ENCODE data around the gene NFIA. TPM values are rescaled to one million over a fixed set of nuclear protein-coding genes. Genes with fewer than 3 reads are reported as not detected.

NFIA gene
- total RNA-seq, 1 experiment from 2014 or later: 65.4 TPM

DNA sequence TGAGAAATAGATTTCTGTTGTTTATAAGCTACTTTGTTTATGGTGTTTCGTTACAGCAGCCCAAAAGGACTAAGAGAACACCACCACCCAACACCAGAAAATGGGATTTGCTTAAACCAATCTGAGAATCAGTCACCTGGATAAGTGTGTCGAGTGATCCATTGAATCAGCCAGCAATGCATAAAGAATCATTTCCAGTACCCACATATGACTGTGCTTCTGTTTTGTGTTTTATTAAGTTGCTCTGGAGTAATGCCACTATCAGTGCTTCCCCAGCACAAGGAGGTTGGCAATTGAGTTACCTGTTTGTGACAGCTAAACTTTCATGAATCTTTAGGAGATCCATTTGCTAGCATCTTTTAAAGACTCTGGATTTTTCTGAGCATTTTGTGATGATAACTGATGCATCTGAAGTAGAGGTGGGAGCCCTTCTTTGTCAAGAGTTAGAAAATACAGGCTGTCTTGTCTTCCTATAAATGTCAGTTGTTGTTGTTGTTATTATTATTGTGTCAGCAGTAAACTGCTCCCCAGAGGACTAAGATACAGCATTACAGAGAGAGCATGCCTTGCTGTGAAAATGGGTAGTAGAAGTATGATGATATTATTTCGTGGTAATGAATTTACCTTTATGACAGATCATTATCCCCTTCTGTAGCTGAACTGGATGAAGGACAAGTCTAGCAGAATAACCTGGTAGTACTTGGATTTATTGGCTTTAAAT, 225.2 kb downstream of the NFIA start:
- H3K4me3 ChIP-seq (ENCODE audit: low read depth, low read length, poor library complexity, severe bottlenecking): no peak overlapping the region
- TF ChIP-seq EZH2 (IDR thresholded peaks at IDR 0.05; ENCODE audit: borderline replicate concordance, low read depth, low read length, poor library complexity, severe bottlenecking): no peak
- TF ChIP-seq, protein P1, sequence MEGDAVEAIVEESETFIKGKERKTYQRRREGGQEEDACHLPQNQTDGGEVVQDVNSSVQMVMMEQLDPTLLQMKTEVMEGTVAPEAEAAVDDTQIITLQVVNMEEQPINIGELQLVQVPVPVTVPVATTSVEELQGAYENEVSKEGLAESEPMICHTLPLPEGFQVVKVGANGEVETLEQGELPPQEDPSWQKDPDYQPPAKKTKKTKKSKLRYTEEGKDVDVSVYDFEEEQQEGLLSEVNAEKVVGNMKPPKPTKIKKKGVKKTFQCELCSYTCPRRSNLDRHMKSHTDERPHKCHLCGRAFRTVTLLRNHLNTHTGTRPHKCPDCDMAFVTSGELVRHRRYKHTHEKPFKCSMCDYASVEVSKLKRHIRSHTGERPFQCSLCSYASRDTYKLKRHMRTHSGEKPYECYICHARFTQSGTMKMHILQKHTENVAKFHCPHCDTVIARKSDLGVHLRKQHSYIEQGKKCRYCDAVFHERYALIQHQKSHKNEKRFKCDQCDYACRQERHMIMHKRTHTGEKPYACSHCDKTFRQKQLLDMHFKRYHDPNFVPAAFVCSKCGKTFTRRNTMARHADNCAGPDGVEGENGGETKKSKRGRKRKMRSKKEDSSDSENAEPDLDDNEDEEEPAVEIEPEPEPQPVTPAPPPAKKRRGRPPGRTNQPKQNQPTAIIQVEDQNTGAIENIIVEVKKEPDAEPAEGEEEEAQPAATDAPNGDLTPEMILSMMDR (conservative IDR thresholded peaks at IDR 0.05; ENCODE audit: low read depth, low read length): no peak
- H3K36me3 ChIP-seq (ENCODE audit: insufficient read depth, low read length, poor library complexity, severe bottlenecking): no peaks in the 10 kb centered on the region
- BruUV-seq (replicated peaks): no TSS peak
- no peak for DNase-seq (ENCODE audit: low spot score)
- intact Hi-C loops (cut with micrococcal nuclease; ENCODE audit: unreplicated experiment): no loop called here
- ChIA-PET CTCF (no interaction called here), POLR2A (ENCODE audit: low non-redundant PET) (no interaction called here)
- H3K27me3 ChIP-seq (replicated peaks; ENCODE audit: insufficient read depth, low read depth, low read length, poor library complexity): no peaks in the 10 kb centered on the region
- H3K27ac ChIP-seq (ENCODE audit: low read depth, low read length, poor library complexity, severe bottlenecking): no peak overlapping the region
- no peaks in the 10 kb centered on the region for H3K9me3 ChIP-seq (ENCODE audit: low read depth, low read length, poor library complexity, severe bottlenecking)
- H3K4me1 ChIP-seq (ENCODE audit: insufficient read depth, low read length, poor library complexity, severe bottlenecking): peaks cover 13% of the 10 kb centered on the region

DNA sequence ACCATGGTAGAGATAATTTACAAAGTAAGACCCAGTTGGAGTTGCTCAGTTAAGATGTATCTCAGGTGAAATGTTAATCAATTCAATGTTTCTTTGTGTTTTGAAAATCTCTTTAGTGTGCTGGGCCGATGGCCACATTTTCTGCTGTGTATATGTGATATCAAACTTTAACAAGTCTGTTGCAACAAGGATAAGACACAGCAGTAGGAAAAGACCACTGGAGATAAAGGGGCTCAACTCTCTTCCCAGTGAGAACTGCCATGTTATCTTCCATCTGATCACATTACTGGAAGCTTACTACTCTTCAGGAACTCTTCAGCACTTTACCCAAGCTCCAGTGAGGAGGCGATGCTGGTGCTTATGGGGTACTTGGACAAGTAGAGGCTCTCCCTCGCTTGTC, 227.7 kb downstream of the NFIA start:
- BruUV-seq (replicated peaks): no TSS peak
- TF ChIP-seq, protein P1 (conservative IDR thresholded peaks at IDR 0.05; ENCODE audit: low read depth, low read length): no peak
- no peak for TF ChIP-seq EZH2 (IDR thresholded peaks at IDR 0.05; ENCODE audit: borderline replicate concordance, low read depth, low read length, poor library complexity, severe bottlenecking)
- intact Hi-C loops (cut with micrococcal nuclease; ENCODE audit: unreplicated experiment): no loop called here
- H3K9me3 ChIP-seq (ENCODE audit: low read depth, low read length, poor library complexity, severe bottlenecking): no peaks in the 10 kb centered on the region
- ChIA-PET POLR2A (ENCODE audit: low non-redundant PET) (no interaction called here), CTCF (interaction anchor here (0.7 kb wide), 1 partner anchor 543 kb away, joined by 4 read pairs; no protein-coding TSS in a partner anchor)
- DNase-seq (ENCODE audit: low spot score): no peak
- no peaks in the 10 kb centered on the region for H3K27me3 ChIP-seq (replicated peaks; ENCODE audit: insufficient read depth, low read depth, low read length, poor library complexity)
- no peaks in the 10 kb centered on the region for H3K36me3 ChIP-seq (ENCODE audit: insufficient read depth, low read length, poor library complexity, severe bottlenecking)
- H3K4me3 ChIP-seq (ENCODE audit: low read depth, low read length, poor library complexity, severe bottlenecking): no peak overlapping the region
- peaks cover 10% of the 10 kb centered on the region for H3K4me1 ChIP-seq (ENCODE audit: insufficient read depth, low read length, poor library complexity, severe bottlenecking)
- peak overlapping the region; percentile 76 for H3K27ac ChIP-seq (ENCODE audit: low read depth, low read length, poor library complexity, severe bottlenecking)

DNA sequence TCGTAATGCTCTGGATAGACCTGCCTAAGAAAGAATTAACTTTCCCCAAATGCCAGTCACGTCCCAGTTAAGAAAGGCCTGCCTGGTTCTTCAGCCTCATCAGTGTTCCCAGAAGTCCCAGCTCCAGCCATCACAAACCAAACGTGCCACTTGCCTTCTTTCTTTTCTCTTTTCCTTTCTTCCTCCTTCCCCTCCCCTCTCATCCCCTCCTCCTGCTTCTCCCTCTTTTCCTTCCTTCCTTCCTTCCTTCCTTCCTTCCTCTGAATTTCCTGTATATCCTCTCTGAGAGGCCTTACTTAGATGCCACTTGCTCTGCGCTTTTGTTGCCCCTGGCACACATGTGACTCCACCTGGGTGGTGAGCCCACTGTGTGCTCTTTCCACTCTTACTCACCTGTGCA, 228.2 kb downstream of the NFIA start:
- Histone ChIP-seq H3K27me3 (replicated peaks; ENCODE audit: insufficient read depth, low read depth, low read length, poor library complexity) (no peaks in the 10 kb centered on the region), H3K4me1 (ENCODE audit: insufficient read depth, low read length, poor library complexity, severe bottlenecking) (peaks cover 8% of the 10 kb centered on the region), H3K4me3 (ENCODE audit: low read depth, low read length, poor library complexity, severe bottlenecking) (no peak overlapping the region), H3K27ac (ENCODE audit: low read depth, low read length, poor library complexity, severe bottlenecking) (peak overlapping the region; percentile 76), H3K36me3 (ENCODE audit: insufficient read depth, low read length, poor library complexity, severe bottlenecking) (no peaks in the 10 kb centered on the region), H3K9me3 (ENCODE audit: low read depth, low read length, poor library complexity, severe bottlenecking) (no peaks in the 10 kb centered on the region)
- DNase-seq (ENCODE audit: low spot score): peak; percentile 81
- intact Hi-C loops (cut with micrococcal nuclease; ENCODE audit: unreplicated experiment): no loop called here
- TF ChIP-seq, protein P1 (conservative IDR thresholded peaks at IDR 0.05; ENCODE audit: low read depth, low read length): no peak
- no peak for TF ChIP-seq EZH2 (IDR thresholded peaks at IDR 0.05; ENCODE audit: borderline replicate concordance, low read depth, low read length, poor library complexity, severe bottlenecking)
- POLR2A ChIA-PET (ENCODE audit: low non-redundant PET): no interaction called here
- CTCF ChIA-PET: interaction anchor here (0.7 kb wide), 1 partner anchor 543 kb away, joined by 4 read pairs; no protein-coding TSS in a partner anchor
- BruUV-seq (replicated peaks): no TSS peak
